ENCODE results near the gene SH2D5. TPM values are rescaled to one million over a fixed set of nuclear protein-coding genes. Genes with fewer than 3 reads are reported as not detected.

Gene SH2D5
- total RNA-seq, 2 experiments from 2014 or later = 0.68 TPM; not detected in 1

GRCh38 chr1:20771780-20772179 is 39.3 kb upstream of the SH2D5 start:
- ChIA-PET CTCF (ENCODE audit: unreplicated experiment) (no interaction called here), POLR2A (interaction anchor here (0.9 to 1.2 kb wide), 2 partner anchors 12 to 105 kb away, joined by 3 to 4 read pairs; no protein-coding TSS in a partner anchor)
- Histone ChIP-seq H4K20me1 (ENCODE audit: insufficient read depth, low read length) (0 out of 2 replicates have a peak, but pooled peaks cover 4% of the 10 kb centered on the region), H3K36me3 (ENCODE audit: insufficient read depth, low read length) (peaks cover 100% of the 10 kb centered on the region), H3K4me3 (ENCODE audit: low read depth, low read length, poor library complexity, severe bottlenecking) (no peak overlapping the region), H3K4me2 (ENCODE audit: low read length) (no peak overlapping the region), H3K27ac (ENCODE audit: low read depth, low read length, poor library complexity, severe bottlenecking) (no peak overlapping the region), H3K9me2 (ENCODE audit: insufficient read depth, low read length) (no peaks in the 10 kb centered on the region), H2AFZ (ENCODE audit: low read length) (no peak overlapping the region), H3K79me2 (ENCODE audit: insufficient read depth, low read depth, low read length) (peaks cover 24% of the 10 kb centered on the region; the same call in 1 of the 2 replicates), H3K9me3 (ENCODE audit: low read length) (no peaks in the 10 kb centered on the region), H3K4me1 (ENCODE audit: insufficient read depth, low read length, poor library complexity, severe bottlenecking) (no peaks in the 10 kb centered on the region)
- DNase-seq (ENCODE audit: low spot score) = no peak
- no peak for TF ChIP-seq CTCF (conservative IDR thresholded peaks at IDR 0.05; ENCODE audit: low read length)
- intact Hi-C loops (cut with micrococcal nuclease; ENCODE audit: unreplicated experiment) = no loop called here
- BruUV-seq (replicated peaks) = no TSS peak

- peaks cover 100% of the 10 kb centered on the region for H3K36me3 ChIP-seq (ENCODE audit: insufficient read depth, low read length)
- no peaks in the 10 kb centered on the region for H3K9me2 ChIP-seq (ENCODE audit: insufficient read depth, low read length)
- no peaks in the 10 kb centered on the region for H3K9me3 ChIP-seq (ENCODE audit: low read length)
- BruUV-seq (replicated peaks) = no TSS peak
- H3K4me2 ChIP-seq (ENCODE audit: low read length) = no peak overlapping the region
- H2AFZ ChIP-seq (ENCODE audit: low read length) = no peak overlapping the region
- no peak overlapping the region for H3K4me3 ChIP-seq (ENCODE audit: low read depth, low read length, poor library complexity, severe bottlenecking)
- no peak overlapping the region for H3K27ac ChIP-seq (ENCODE audit: low read depth, low read length, poor library complexity, severe bottlenecking)
- ChIA-PET POLR2A (interaction anchor here (0.9 to 1.2 kb wide), 2 partner anchors 13 to 104 kb away, joined by 3 to 4 read pairs; no protein-coding TSS in a partner anchor), CTCF (ENCODE audit: unreplicated experiment) (no interaction called here)
- no peak for TF ChIP-seq EZH2phosphoT487 (IDR thresholded peaks at IDR 0.05; ENCODE audit: borderline replicate concordance, low read depth, low read length)
- TF ChIP-seq CTCF (conservative IDR thresholded peaks at IDR 0.05; ENCODE audit: low read length) = no peak
- DNase-seq (ENCODE audit: low spot score) = no peak
- no peaks in the 10 kb centered on the region for H4K20me1 ChIP-seq (ENCODE audit: insufficient read depth, low read length)
- intact Hi-C loops (cut with micrococcal nuclease; ENCODE audit: unreplicated experiment) = no loop called here
- peaks cover 13% of the 10 kb centered on the region; the same call in 1 of the 2 replicates for H3K79me2 ChIP-seq (ENCODE audit: insufficient read depth, low read depth, low read length)
- H3K4me1 ChIP-seq (ENCODE audit: insufficient read depth, low read length, poor library complexity, severe bottlenecking) = no peaks in the 10 kb centered on the region
Measured at GRCh38 chr1:20770314-20771087, 38.0 kb upstream of the SH2D5 start.

GRCh38 chr1:20767271-20767670 is 34.8 kb upstream of the SH2D5 start:
- TF ChIP-seq CTCF (conservative IDR thresholded peaks at IDR 0.05; ENCODE audit: low read length) (no peak), EZH2phosphoT487 (IDR thresholded peaks at IDR 0.05; ENCODE audit: borderline replicate concordance, low read depth, low read length) (no peak)
- Histone ChIP-seq H2AFZ (ENCODE audit: low read length) (no peak overlapping the region), H3K4me3 (ENCODE audit: low read depth, low read length, poor library complexity, severe bottlenecking) (no peak overlapping the region), H3K4me2 (ENCODE audit: low read length) (no peak overlapping the region), H3K9me2 (ENCODE audit: insufficient read depth, low read length) (no peaks in the 10 kb centered on the region), H3K79me2 (ENCODE audit: insufficient read depth, low read depth, low read length) (no peaks in the 10 kb centered on the region), H4K20me1 (ENCODE audit: insufficient read depth, low read length) (no peaks in the 10 kb centered on the region), H3K27ac (ENCODE audit: low read depth, low read length, poor library complexity, severe bottlenecking) (no peak overlapping the region), H3K4me1 (ENCODE audit: insufficient read depth, low read length, poor library complexity, severe bottlenecking) (no peaks in the 10 kb centered on the region), H3K9me3 (ENCODE audit: low read length) (no peaks in the 10 kb centered on the region), H3K36me3 (ENCODE audit: insufficient read depth, low read length) (peaks cover 100% of the 10 kb centered on the region)
- no TSS peak for BruUV-seq (replicated peaks)
- CTCF ChIA-PET (ENCODE audit: unreplicated experiment) = no interaction called here
- intact Hi-C loops (cut with micrococcal nuclease; ENCODE audit: unreplicated experiment) = no loop called here
- no peak for DNase-seq (ENCODE audit: low spot score)
- POLR2A ChIA-PET = no interaction called here

All from OCI-LY7 (cell line).